ENCODE results near the gene MEX3C. TPM values are rescaled to one million over a fixed set of nuclear protein-coding genes. Genes with fewer than 3 reads are reported as not detected.

MEX3C gene
- polyA plus RNA-seq, 2 donors: 8.0 to 8.1 TPM

DNA sequence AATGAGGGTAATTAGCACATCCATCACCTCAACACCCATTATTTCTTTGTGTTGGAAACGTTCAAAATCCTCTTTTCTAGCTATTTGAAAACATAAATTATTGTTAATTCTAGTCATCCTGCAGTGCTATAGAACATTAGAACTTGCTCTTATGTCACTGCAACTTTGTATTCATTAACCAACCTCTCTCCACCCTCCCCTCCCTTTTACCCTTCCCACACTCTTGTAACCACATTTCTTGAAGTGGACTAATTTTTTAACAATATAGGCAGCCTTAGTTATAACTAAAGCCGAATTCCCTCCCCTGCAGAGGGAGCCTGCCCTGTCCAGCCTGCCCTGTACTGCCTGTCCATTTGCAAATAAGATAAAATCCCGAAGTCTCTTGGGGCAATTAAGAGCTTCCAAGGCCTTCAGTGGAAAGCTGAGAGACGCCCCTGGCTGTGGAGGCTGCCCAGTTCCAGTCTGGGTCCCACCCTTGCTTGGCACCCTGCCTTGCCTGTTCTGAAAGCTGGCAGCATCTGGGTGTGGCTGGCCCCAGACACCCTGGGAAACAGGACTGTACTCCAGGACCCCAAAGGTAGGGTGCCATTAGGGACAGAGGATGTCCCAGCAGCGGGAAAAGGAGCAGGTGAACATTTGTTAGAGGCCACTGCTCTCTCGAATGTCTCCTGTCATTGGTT lies 65.1 kb downstream of the MEX3C start:
- Histone ChIP-seq H3K27me3 (ENCODE audit: control insufficient read depth in 1 of 2, insufficient read depth in 2 of 2, low read length in 2 of 2) (no peaks in the 10 kb centered on the region), H3K27ac (ENCODE audit: low read depth in 2 of 2, low read length in 1 of 2) (no peak overlapping the region), H3K4me1 (ENCODE audit: control insufficient read depth in 2 of 2, insufficient read depth in 2 of 2, low read length in 1 of 2) (peaks cover 4 to 5% of the 10 kb centered on the region in 2 donors), H3K9me3 (ENCODE audit: control insufficient read depth in 2 of 2, insufficient read depth in 1 of 2, low read depth in 1 of 2, low read length in 1 of 2) (no peaks in the 10 kb centered on the region), H3K4me3 (ENCODE audit: low read depth in 1 of 2, low read length in 2 of 2) (no peak overlapping the region), H3K36me3 (ENCODE audit: control insufficient read depth in 2 of 2, insufficient read depth in 2 of 2, low read length in 1 of 2) (no peaks in the 10 kb centered on the region)
- WGBS, 2 donors: 63 to 69% methylated on average over 6 of the region's 6 CpGs

DNA sequence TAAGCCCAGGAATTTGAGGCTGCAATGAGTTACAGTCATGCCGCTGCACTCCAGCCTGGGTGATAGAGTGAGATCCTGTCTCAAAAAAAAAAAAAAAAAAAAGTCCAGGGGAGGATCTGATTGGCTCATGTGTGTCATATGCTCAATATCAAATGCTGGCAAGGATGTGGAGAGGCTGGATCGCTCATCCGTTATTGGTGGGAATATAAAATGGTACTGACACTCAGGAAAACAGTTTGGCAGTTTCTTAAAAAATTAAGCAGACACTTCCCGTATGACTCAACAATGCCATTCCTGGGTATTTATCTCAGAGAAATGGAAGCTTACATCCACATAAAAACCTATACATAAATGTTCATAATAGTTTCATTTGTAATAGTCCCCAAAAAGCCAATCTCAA lies 68.9 kb downstream of the MEX3C start:
- Histone ChIP-seq H3K9me3 (ENCODE audit: control insufficient read depth in 2 of 2, insufficient read depth in 1 of 2, low read depth in 1 of 2, low read length in 1 of 2) (no peaks in the 10 kb centered on the region), H3K27ac (ENCODE audit: low read depth in 2 of 2, low read length in 1 of 2) (no peak overlapping the region), H3K27me3 (ENCODE audit: control insufficient read depth in 1 of 2, insufficient read depth in 2 of 2, low read length in 2 of 2) (no peaks in the 10 kb centered on the region), H3K4me1 (ENCODE audit: control insufficient read depth in 2 of 2, insufficient read depth in 2 of 2, low read length in 1 of 2) (no peaks in the 10 kb centered on the region), H3K36me3 (ENCODE audit: control insufficient read depth in 2 of 2, insufficient read depth in 2 of 2, low read length in 1 of 2) (no peaks in the 10 kb centered on the region), H3K4me3 (ENCODE audit: low read depth in 1 of 2, low read length in 2 of 2) (no peak overlapping the region)
- 78 to 84% methylated on average over 4 of the region's 4 CpGs for WGBS, 2 donors

GRCh38 chr18:51127664-51128063 lies 69.8 kb downstream of the MEX3C start:
- Histone ChIP-seq H3K9me3 (ENCODE audit: control insufficient read depth in 2 of 2, insufficient read depth in 1 of 2, low read depth in 1 of 2, low read length in 1 of 2) (no peaks in the 10 kb centered on the region), H3K27ac (ENCODE audit: low read depth in 2 of 2, low read length in 1 of 2) (no peak overlapping the region), H3K4me1 (ENCODE audit: control insufficient read depth in 2 of 2, insufficient read depth in 2 of 2, low read length in 1 of 2) (no peaks in the 10 kb centered on the region), H3K4me3 (ENCODE audit: low read depth in 1 of 2, low read length in 2 of 2) (no peak overlapping the region), H3K27me3 (ENCODE audit: control insufficient read depth in 1 of 2, insufficient read depth in 2 of 2, low read length in 2 of 2) (no peaks in the 10 kb centered on the region), H3K36me3 (ENCODE audit: control insufficient read depth in 2 of 2, insufficient read depth in 2 of 2, low read length in 1 of 2) (no peaks in the 10 kb centered on the region)
- 58 to 70% methylated on average over 3 of the region's 3 CpGs for WGBS, 2 donors

GRCh38 chr18:51125976-51126375 lies 71.5 kb downstream of the MEX3C start:
- WGBS, 2 donors: 91 to 96% methylated on average over 2 of the region's 2 CpGs
- Histone ChIP-seq H3K27ac (ENCODE audit: low read depth in 2 of 2, low read length in 1 of 2) (no peak overlapping the region), H3K9me3 (ENCODE audit: control insufficient read depth in 2 of 2, insufficient read depth in 1 of 2, low read depth in 1 of 2, low read length in 1 of 2) (no peaks in the 10 kb centered on the region), H3K4me3 (ENCODE audit: low read depth in 1 of 2, low read length in 2 of 2) (no peak overlapping the region), H3K4me1 (ENCODE audit: control insufficient read depth in 2 of 2, insufficient read depth in 2 of 2, low read length in 1 of 2) (no peaks in the 10 kb centered on the region), H3K27me3 (ENCODE audit: control insufficient read depth in 1 of 2, insufficient read depth in 2 of 2, low read length in 2 of 2) (no peaks in the 10 kb centered on the region), H3K36me3 (ENCODE audit: control insufficient read depth in 2 of 2, insufficient read depth in 2 of 2, low read length in 1 of 2) (no peaks in the 10 kb centered on the region)

Other genes starting within 250 kb of the MEX3C start
- 1 to 10 TPM; 3.1 to 4.0 TPM for gene ELAC1, start 229.6 kb downstream of the MEX3C start, polyA plus RNA-seq
- gene SMAD4, start 167.5 kb downstream of the MEX3C start, polyA plus RNA-seq: 10 to 100 TPM in 1 of 2 donors, 1 to 10 TPM in 1; 6.1 to 16.3 TPM